ENCODE measurements around the gene ABCC4.

The ABCC4 gene

GRCh38 chr13:95123726-95124125 is 177.5 kb downstream of the ABCC4 start:
- H3K9ac ChIP-seq (ENCODE audit: low read length), result no peak overlapping the region
- no peaks in the 10 kb centered on the region for H3K9me3 ChIP-seq (ENCODE audit: insufficient read depth, low read length)
- H3K27me3 ChIP-seq (ENCODE audit: low read depth, low read length), result no peaks in the 10 kb centered on the region
- no peak overlapping the region for H3K4me3 ChIP-seq (ENCODE audit: low read length)
- no peaks in the 10 kb centered on the region for H3K36me3 ChIP-seq (replicated peaks; ENCODE audit: low read depth, low read length)
- no peaks in the 10 kb centered on the region for H4K20me1 ChIP-seq (ENCODE audit: insufficient read depth, low read length)
- no peak overlapping the region for H3K4me2 ChIP-seq (ENCODE audit: low read length)
- H3K4me1 ChIP-seq (ENCODE audit: low read length), result no peaks in the 10 kb centered on the region
- no peak overlapping the region for H2AFZ ChIP-seq (ENCODE audit: low read depth, low read length)
- H3K79me2 ChIP-seq (ENCODE audit: low read length), result no peaks in the 10 kb centered on the region
- TF ChIP-seq, protein P1, sequence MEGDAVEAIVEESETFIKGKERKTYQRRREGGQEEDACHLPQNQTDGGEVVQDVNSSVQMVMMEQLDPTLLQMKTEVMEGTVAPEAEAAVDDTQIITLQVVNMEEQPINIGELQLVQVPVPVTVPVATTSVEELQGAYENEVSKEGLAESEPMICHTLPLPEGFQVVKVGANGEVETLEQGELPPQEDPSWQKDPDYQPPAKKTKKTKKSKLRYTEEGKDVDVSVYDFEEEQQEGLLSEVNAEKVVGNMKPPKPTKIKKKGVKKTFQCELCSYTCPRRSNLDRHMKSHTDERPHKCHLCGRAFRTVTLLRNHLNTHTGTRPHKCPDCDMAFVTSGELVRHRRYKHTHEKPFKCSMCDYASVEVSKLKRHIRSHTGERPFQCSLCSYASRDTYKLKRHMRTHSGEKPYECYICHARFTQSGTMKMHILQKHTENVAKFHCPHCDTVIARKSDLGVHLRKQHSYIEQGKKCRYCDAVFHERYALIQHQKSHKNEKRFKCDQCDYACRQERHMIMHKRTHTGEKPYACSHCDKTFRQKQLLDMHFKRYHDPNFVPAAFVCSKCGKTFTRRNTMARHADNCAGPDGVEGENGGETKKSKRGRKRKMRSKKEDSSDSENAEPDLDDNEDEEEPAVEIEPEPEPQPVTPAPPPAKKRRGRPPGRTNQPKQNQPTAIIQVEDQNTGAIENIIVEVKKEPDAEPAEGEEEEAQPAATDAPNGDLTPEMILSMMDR (IDR thresholded peaks at IDR 0.05; ENCODE audit: low read depth, low read length), result no peak
- TF ChIP-seq EZH2phosphoT487 (IDR thresholded peaks at IDR 0.05; ENCODE audit: low read depth), result no peak
- H3K27ac ChIP-seq (ENCODE audit: low read length), result no peak overlapping the region

GRCh38 chr13:95122063-95122462 is 179.2 kb downstream of the ABCC4 start:
- H3K4me3 ChIP-seq (ENCODE audit: low read length), result no peak overlapping the region
- no peak for TF ChIP-seq EZH2phosphoT487 (IDR thresholded peaks at IDR 0.05; ENCODE audit: low read depth)
- TF ChIP-seq, protein P1 (IDR thresholded peaks at IDR 0.05; ENCODE audit: low read depth, low read length), result no peak
- H3K9ac ChIP-seq (ENCODE audit: low read length), result no peak overlapping the region
- no peaks in the 10 kb centered on the region for H3K36me3 ChIP-seq (replicated peaks; ENCODE audit: low read depth, low read length)
- H3K27ac ChIP-seq (ENCODE audit: low read length), result no peak overlapping the region
- no peaks in the 10 kb centered on the region for H4K20me1 ChIP-seq (ENCODE audit: insufficient read depth, low read length)
- no peaks in the 10 kb centered on the region for H3K9me3 ChIP-seq (ENCODE audit: insufficient read depth, low read length)
- H3K27me3 ChIP-seq (ENCODE audit: low read depth, low read length), result no peaks in the 10 kb centered on the region
- H2AFZ ChIP-seq (ENCODE audit: low read depth, low read length), result no peak overlapping the region
- no peak overlapping the region for H3K4me2 ChIP-seq (ENCODE audit: low read length)
- no peaks in the 10 kb centered on the region for H3K79me2 ChIP-seq (ENCODE audit: low read length)
- H3K4me1 ChIP-seq (ENCODE audit: low read length), result no peaks in the 10 kb centered on the region

- H3K4me2 ChIP-seq (ENCODE audit: low read length), result no peak overlapping the region
- no peak overlapping the region for H2AFZ ChIP-seq (ENCODE audit: low read depth, low read length)
- H3K36me3 ChIP-seq (replicated peaks; ENCODE audit: low read depth, low read length), result no peaks in the 10 kb centered on the region
- H3K9me3 ChIP-seq (ENCODE audit: insufficient read depth, low read length), result no peaks in the 10 kb centered on the region
- no peaks in the 10 kb centered on the region for H3K27me3 ChIP-seq (ENCODE audit: low read depth, low read length)
- H3K4me1 ChIP-seq (ENCODE audit: low read length), result no peaks in the 10 kb centered on the region
- no peaks in the 10 kb centered on the region for H4K20me1 ChIP-seq (ENCODE audit: insufficient read depth, low read length)
- H3K4me3 ChIP-seq (ENCODE audit: low read length), result no peak overlapping the region
- H3K27ac ChIP-seq (ENCODE audit: low read length), result no peak overlapping the region
- TF ChIP-seq, protein P1 (IDR thresholded peaks at IDR 0.05; ENCODE audit: low read depth, low read length), result no peak
- no peak for TF ChIP-seq EZH2phosphoT487 (IDR thresholded peaks at IDR 0.05; ENCODE audit: low read depth)
- no peak overlapping the region for H3K9ac ChIP-seq (ENCODE audit: low read length)
- H3K79me2 ChIP-seq (ENCODE audit: low read length), result no peaks in the 10 kb centered on the region
Observed at GRCh38 chr13:95121516-95121915, 179.7 kb downstream of the ABCC4 start.

- H3K4me3 ChIP-seq (ENCODE audit: low read length), result no peak overlapping the region
- H3K36me3 ChIP-seq (replicated peaks; ENCODE audit: low read depth, low read length), result no peaks in the 10 kb centered on the region
- no peaks in the 10 kb centered on the region for H3K27me3 ChIP-seq (ENCODE audit: low read depth, low read length)
- no peaks in the 10 kb centered on the region for H3K79me2 ChIP-seq (ENCODE audit: low read length)
- no peak overlapping the region for H3K9ac ChIP-seq (ENCODE audit: low read length)
- H3K27ac ChIP-seq (ENCODE audit: low read length), result no peak overlapping the region
- no peaks in the 10 kb centered on the region for H3K4me1 ChIP-seq (ENCODE audit: low read length)
- no peaks in the 10 kb centered on the region for H4K20me1 ChIP-seq (ENCODE audit: insufficient read depth, low read length)
- H3K4me2 ChIP-seq (ENCODE audit: low read length), result no peak overlapping the region
- H3K9me3 ChIP-seq (ENCODE audit: insufficient read depth, low read length), result no peaks in the 10 kb centered on the region
- H2AFZ ChIP-seq (ENCODE audit: low read depth, low read length), result no peak overlapping the region
- TF ChIP-seq, protein P1 (IDR thresholded peaks at IDR 0.05; ENCODE audit: low read depth, low read length), result no peak
- TF ChIP-seq EZH2phosphoT487 (IDR thresholded peaks at IDR 0.05; ENCODE audit: low read depth), result no peak
Observed at GRCh38 chr13:95120650-95121049, 180.6 kb downstream of the ABCC4 start.
